Ovary (tissue), 9 donors: ENCODE data around the gene CPXM1. TPM values are rescaled to one million over a fixed set of nuclear protein-coding genes. Genes with fewer than 3 reads are reported as not detected.
A peak's percentile ranks its signal among the peaks of the same experiment; 100 is the strongest.

Source experiments
- DNase-seq, 5 donors: peaks; one replicate each; pipeline ENCODE4 v3.0.0-alpha.2; 2019 to 2020
- H3K27ac ChIP-seq, 2 donors: fragments of 200-600 bp; one replicate each; pipeline versions ENCODE4 v1.5.1 to v1.8.0; 2019 to 2022
- H3K27me3 ChIP-seq: fragments of 200-600 bp; one replicate; pipeline ENCODE4 v1.8.0; 2022
- H3K36me3 ChIP-seq: fragments of 200-600 bp; sonication (generic); one replicate; pipeline ENCODE4 v1.5.1; 2019
- H3K4me1 ChIP-seq: one replicate; pipeline ENCODE4 v1.8.1; 2013; ENCODE audit warnings: mild to moderate bottlenecking, moderate library complexity; ENCODE audit not compliant: insufficient read depth
- H3K4me3 ChIP-seq: fragments of 200-600 bp; sonication (generic); one replicate; pipeline ENCODE4 v1.5.1; 2017
- H3K9me3 ChIP-seq, 2 donors: fragments of 200-600 bp in 1 of 2; sonication (generic) in 1 of 2; one replicate each; pipeline versions ENCODE4 v1.5.1 to v1.8.1; 2013 to 2019; ENCODE audit warnings: mild to moderate bottlenecking in 1 of 2, moderate library complexity in 1 of 2
- CTCF ChIP-seq, 3 donors: fragments of 450-650 bp in 2 of 3; fragments of 200-600 bp in 1 of 3; IDR thresholded peaks; one replicate each; pipeline versions ENCODE4 v1.5.1 to v1.8.0; 2016 to 2022; ENCODE audit warnings: antibody characterized with exemption in 3 of 3, mild to moderate bottlenecking in 1 of 3
- EP300 ChIP-seq: sonication (generic); formaldehyde crosslinking; IDR thresholded peaks from one replicate; pipeline ENCODE4 v1.6.1; 2017; ENCODE audit warnings: antibody characterized with exemption
- POLR2A ChIP-seq: fragments of 450-650 bp; IDR thresholded peaks from one replicate; pipeline ENCODE4 v1.6.1; 2017; ENCODE audit warnings: antibody characterized with exemption, mild to moderate bottlenecking, moderate library complexity
- WGBS, 3 donors: extraction: QIAGEN DNeasy Blood & Tissue Kit in 1 of 3; methylation state at CpG; one replicate each; pipeline versions ENCODE4 v1.1.5 to v1.1.7; 2013 to 2017; 5-methylcytosine and 5-hydroxymethylcytosine counted together
- intact Hi-C, 4 donors: fragments of 100-400 bp; cut with DNase I; formaldehyde crosslinking; loops; one replicate each; pipeline versions ENCODE4 v1.11.0 to v1.15.1; 2022 to 2023
- polyA plus RNA-seq, 2 donors: library from polyadenylated mRNA; stranded (reverse); fragments of 200-250 nt in 1 of 2; fragments of 350-450 nt in 1 of 2; fragmentation: Illumina TruSeq in 1 of 2; extraction: RNeasy Lipid Tissue Mini Kit (QIAGEN cat#74804) in 1 of 2; gene quantifications; one replicate each; pipeline ENCODE4 v1.2.3, GENCODE V29; 2013 to 2014
- total RNA-seq, 7 donors: library from RNA; depleted of rRNA in 2 of 7; stranded (reverse); fragments of >200 nt in 2 of 7; fragmentation: NEBNext Ultra II Directional in 3 of 7; extraction: Animal tissue kit (Norgen Biotek cat#: 25700) in 3 of 7; gene quantifications; one replicate each; pipeline versions ENCODE4 v1.1.0 to v1.2.4, GENCODE V29; 2016 to 2023
- donor health status: DM: no; HTN: no; CAD: no; lungs with moderate emphysema.
- donor health status: DM: no; HTN: no; CAD: no.
- donor health status: Bipolar disorder and iron deficiency.
- donor health status: DM: yes; HTN: yes; CAD: no.
- donor health status: DM: no; HTN: no; CAD: no.
- donor health status: DM: yes; HTN: yes; CAD: no.

CPXM1 gene
- total and polyA plus RNA-seq, 9 donors, result 0.86 to 50.9 (median 28.1) TPM

- TF ChIP-seq CTCF (IDR thresholded peaks at IDR 0.05) (no peak), POLR2A (no peak), EP300 (no peak)
- H3K36me3 ChIP-seq, result no peaks in the 10 kb centered on the region
- H3K27ac ChIP-seq, result no peak overlapping the region
- H3K27me3 ChIP-seq, result no peaks in the 10 kb centered on the region
- DNase-seq, result no peak
- no peak overlapping the region for H3K4me3 ChIP-seq
- intact Hi-C loops, result loop anchor here in 1 of 4 donors (10.0 kb wide), 1 partner anchor 151 kb away; the partner anchor contains the start of gene EBF4
- no peaks in the 10 kb centered on the region for H3K4me1 ChIP-seq
- no peaks in the 10 kb centered on the region for H3K9me3 ChIP-seq
- WGBS, 3 donors, result 83 to 91% (median 87%) methylated on average over 2 of the region's 2 CpGs
Measured at GRCh38 chr20:2845607-2846006, 45.2 kb upstream of the CPXM1 start.

GRCh38 chr20:2840967-2841531 lies 40.6 kb upstream of the CPXM1 start:
- TF ChIP-seq CTCF (IDR thresholded peaks at IDR 0.05) (no peak), POLR2A (no peak), EP300 (no peak)
- H3K27ac ChIP-seq, result peak overlapping the region; percentile 69 to 84
- peak overlapping the region; percentile 99 for H3K4me3 ChIP-seq
- DNase-seq, result peak; percentile 48 to 77 (median 62)
- intact Hi-C loops, result loop anchor here in 2 of 4 donors (5.0 to 10.0 kb wide), 2 partner anchors 84 to 146 kb away; partner anchors contain the start of gene EBF4 (in 1 of the 2)
- 2% methylated on average over 27 to 33 of the region's 33 CpGs for WGBS, 3 donors
- no peaks in the 10 kb centered on the region for H3K36me3 ChIP-seq
- H3K4me1 ChIP-seq, result peaks cover 4% of the 10 kb centered on the region
- no peaks in the 10 kb centered on the region for H3K27me3 ChIP-seq
- no peaks in the 10 kb centered on the region for H3K9me3 ChIP-seq

- intact Hi-C loops, result loop anchor here in 2 of 4 donors (5.0 to 10.0 kb wide), 2 partner anchors 83 to 146 kb away; partner anchors contain the start of gene EBF4 (in 1 of the 2)
- H3K4me1 ChIP-seq, result peaks cover 4% of the 10 kb centered on the region
- WGBS, 3 donors, result 1 to 4% (median 2%) methylated on average over 57 to 98 of the region's 98 CpGs
- H3K9me3 ChIP-seq, result no peaks in the 10 kb centered on the region
- H3K4me3 ChIP-seq, result peak within 1 kb of the TSS; percentile 99
- TF ChIP-seq EP300 (no peak), CTCF (IDR thresholded peaks at IDR 0.05) (peak in 1 of 3 donors; percentile 17), POLR2A (peak; percentile 41)
- H3K36me3 ChIP-seq, result no peaks in the 10 kb centered on the region
- DNase-seq, result peak; percentile 83 to 93 (median 88)
- H3K27ac ChIP-seq, result peak within 1 kb of the TSS; percentile 69 to 84
- no peaks in the 10 kb centered on the region for H3K27me3 ChIP-seq
Measured at GRCh38 chr20:2840138-2840966, 39.9 kb upstream of the CPXM1 start, which contains the start of the genes PCED1A and VPS16. TSS of gene PCED1A (minus strand) at chr20:2840655. CDS start at chr20:2839912, 743 bp downstream. TSS of gene VPS16 (plus strand) at chr20:2840745. CDS start at chr20:2840775, 30 bp downstream.

GRCh38 chr20:2839732-2840137 lies 39.3 kb upstream of the CPXM1 start:
- 79 to 81% (median 81%) methylated on average over 20 to 21 of the region's 21 CpGs for WGBS, 3 donors
- DNase-seq, result peak in 1 of 5 donors; percentile 72
- Histone ChIP-seq H3K36me3 (no peaks in the 10 kb centered on the region), H3K9me3 (no peaks in the 10 kb centered on the region), H3K4me1 (peaks cover 4% of the 10 kb centered on the region), H3K4me3 (peak overlapping the region; percentile 99), H3K27me3 (no peaks in the 10 kb centered on the region), H3K27ac (peak overlapping the region; percentile 69 to 84)
- no peak for TF ChIP-seq EP300
- no peak for TF ChIP-seq CTCF (IDR thresholded peaks at IDR 0.05)
- TF ChIP-seq POLR2A, result no peak
- intact Hi-C loops, result loop anchor here in 2 of 4 donors (5.0 to 10.0 kb wide), 2 partner anchors 82 to 145 kb away; partner anchors contain the start of gene EBF4 (in 1 of the 2)
